ENCODE measurements around the gene TMEM141.

The TMEM141 gene

GRCh38 chr9:136815422-136815782 is 24.3 kb downstream of the TMEM141 start:
- Histone ChIP-seq H3K27me3 (ENCODE audit: insufficient read depth, low read length, poor library complexity, severe bottlenecking) (no peaks in the 10 kb centered on the region), H3K9ac (ENCODE audit: low read depth, low read length, poor library complexity, severe bottlenecking) (no peak overlapping the region), H3K36me3 (ENCODE audit: insufficient read depth, low read length) (no peaks in the 10 kb centered on the region), H3K9me2 (replicated peaks; ENCODE audit: low read depth, low read length) (no peaks in the 10 kb centered on the region), H2AFZ (ENCODE audit: low read length) (no peak overlapping the region), H3K4me1 (ENCODE audit: insufficient read depth, low read length, poor library complexity, severe bottlenecking) (peaks cover 23% of the 10 kb centered on the region), H3K79me2 (ENCODE audit: insufficient read depth, low read length) (peaks cover 40% of the 10 kb centered on the region), H3F3A (ENCODE audit: low read depth) (no peaks in the 10 kb centered on the region), H3K9me3 (ENCODE audit: insufficient read depth, low read depth, low read length) (no peaks in the 10 kb centered on the region), H4K20me1 (ENCODE audit: insufficient read depth, low read length, poor library complexity, severe bottlenecking) (peaks cover 12% of the 10 kb centered on the region), H3K4me3 (ENCODE audit: low read length, poor library complexity, severe bottlenecking) (no peak overlapping the region), H3K4me2 (ENCODE audit: low read depth, low read length, poor library complexity, severe bottlenecking) (no peak overlapping the region)
- TF ChIP-seq EZH2phosphoT487 (IDR thresholded peaks at IDR 0.05; ENCODE audit: borderline replicate concordance) (no peak), CTCF (conservative IDR thresholded peaks at IDR 0.05; ENCODE audit: low read length) (no peak)

- Histone ChIP-seq H3K4me3 (ENCODE audit: low read length, poor library complexity, severe bottlenecking) (no peak overlapping the region), H3K27me3 (ENCODE audit: insufficient read depth, low read length, poor library complexity, severe bottlenecking) (no peaks in the 10 kb centered on the region), H3K4me1 (ENCODE audit: insufficient read depth, low read length, poor library complexity, severe bottlenecking) (no peaks in the 10 kb centered on the region), H3K36me3 (ENCODE audit: insufficient read depth, low read length) (peaks cover 16% of the 10 kb centered on the region; the same call in 1 of the 2 replicates), H3F3A (ENCODE audit: low read depth) (no peaks in the 10 kb centered on the region), H3K4me2 (ENCODE audit: low read depth, low read length, poor library complexity, severe bottlenecking) (no peak overlapping the region), H3K9ac (ENCODE audit: low read depth, low read length, poor library complexity, severe bottlenecking) (no peak overlapping the region), H3K79me2 (ENCODE audit: insufficient read depth, low read length) (peaks cover 8% of the 10 kb centered on the region; the same call in 1 of the 2 replicates), H2AFZ (ENCODE audit: low read length) (no peak overlapping the region), H3K9me2 (replicated peaks; ENCODE audit: low read depth, low read length) (no peaks in the 10 kb centered on the region), H4K20me1 (ENCODE audit: insufficient read depth, low read length, poor library complexity, severe bottlenecking) (no peaks in the 10 kb centered on the region), H3K9me3 (ENCODE audit: insufficient read depth, low read depth, low read length) (no peaks in the 10 kb centered on the region)
- TF ChIP-seq EZH2phosphoT487 (IDR thresholded peaks at IDR 0.05; ENCODE audit: borderline replicate concordance), result no peak
- TF ChIP-seq CTCF (conservative IDR thresholded peaks at IDR 0.05; ENCODE audit: low read length), result no peak
These were observed 30.1 kb downstream of the TMEM141 start for GRCh38 chr9:136820971-136821825.

GRCh38 chr9:136821826-136822544 is 30.8 kb downstream of the TMEM141 start:
- H3K27me3 ChIP-seq (ENCODE audit: insufficient read depth, low read length, poor library complexity, severe bottlenecking), result no peaks in the 10 kb centered on the region
- H3K79me2 ChIP-seq (ENCODE audit: insufficient read depth, low read length), result peaks cover 5% of the 10 kb centered on the region; the same call in 1 of the 2 replicates
- no peak overlapping the region for H3K4me2 ChIP-seq (ENCODE audit: low read depth, low read length, poor library complexity, severe bottlenecking)
- H3F3A ChIP-seq (ENCODE audit: low read depth), result no peaks in the 10 kb centered on the region
- no peak overlapping the region for H3K9ac ChIP-seq (ENCODE audit: low read depth, low read length, poor library complexity, severe bottlenecking)
- no peaks in the 10 kb centered on the region for H3K9me3 ChIP-seq (ENCODE audit: insufficient read depth, low read depth, low read length)
- H4K20me1 ChIP-seq (ENCODE audit: insufficient read depth, low read length, poor library complexity, severe bottlenecking), result no peaks in the 10 kb centered on the region
- H2AFZ ChIP-seq (ENCODE audit: low read length), result no peak overlapping the region
- no peak overlapping the region for H3K4me3 ChIP-seq (ENCODE audit: low read length, poor library complexity, severe bottlenecking)
- H3K36me3 ChIP-seq (ENCODE audit: insufficient read depth, low read length), result peaks cover 18% of the 10 kb centered on the region; the same call in 1 of the 2 replicates
- no peaks in the 10 kb centered on the region for H3K9me2 ChIP-seq (replicated peaks; ENCODE audit: low read depth, low read length)
- no peak for TF ChIP-seq CTCF (conservative IDR thresholded peaks at IDR 0.05; ENCODE audit: low read length)
- TF ChIP-seq EZH2phosphoT487 (IDR thresholded peaks at IDR 0.05; ENCODE audit: borderline replicate concordance), result no peak
- no peaks in the 10 kb centered on the region for H3K4me1 ChIP-seq (ENCODE audit: insufficient read depth, low read length, poor library complexity, severe bottlenecking)
